H1 (cell line): ENCODE data around the gene AP3D1. TPM values are rescaled to one million over a fixed set of nuclear protein-coding genes. Genes with fewer than 3 reads are reported as not detected.

ENCODE experiments used
- CTCF ChIA-PET: fragments of 300-600 bp; sonication (Branson Sonifier 250); formaldehyde crosslinking; loops from one replicate; lab custom pipeline; 2021; ENCODE audit not compliant: partially characterized antibody; lab: Charles Lee
- POLR2A ChIA-PET: fragments of 300-600 bp; sonication (Branson Sonifier 250); formaldehyde crosslinking; loops from one replicate; lab custom pipeline; 2021; ENCODE audit warnings: inconsistent platforms; ENCODE audit not compliant: partially characterized antibody; lab: Charles Lee
- DNase-seq, 2 experiments: peaks; one replicate each; pipeline versions ENCODE4 v3.0.0 to v3.0.0-alpha.2; 2010 to 2022; ENCODE audit warnings: low spot score in 2 of 2, low read depth in 1 of 2, mixed read lengths in 1 of 2
- FAIRE-seq: peaks from 2 replicates; lab custom pipeline; 2011; peaks lifted over from hg19 to GRCh38; lab: Jason Lieb, UNC
- H2AFZ ChIP-seq: 2 replicates; pipeline ENCODE4 v1.8.1; 2012; ENCODE audit warnings: low read length, inconsistent platforms
- H2AK5ac ChIP-seq: 2 replicates; pipeline ENCODE4 v1.6.1; 2013; ENCODE audit warnings: low read depth, low read length
- H2BK120ac ChIP-seq: replicated peaks from 2 replicates; pipeline ENCODE3; 2013; ENCODE audit warnings: low read depth, low read length, inconsistent platforms
- H2BK12ac ChIP-seq: 2 replicates; pipeline ENCODE4 v1.6.1; 2013; ENCODE audit warnings: low read depth, low read length
- H2BK15ac ChIP-seq: 2 replicates; pipeline ENCODE4 v1.6.1; 2013; ENCODE audit warnings: low read length
- H2BK20ac ChIP-seq: 2 replicates; pipeline ENCODE4 v1.6.1; 2013; ENCODE audit warnings: low read length
- H2BK5ac ChIP-seq: 2 replicates; pipeline ENCODE4 v1.6.1; 2013; ENCODE audit warnings: low read depth, low read length
- H3K14ac ChIP-seq: 2 replicates; pipeline ENCODE4 v1.6.1; 2013; ENCODE audit warnings: inconsistent platforms; ENCODE audit not compliant: insufficient read length
- H3K18ac ChIP-seq: 2 replicates; pipeline ENCODE4 v1.6.1; 2013; ENCODE audit warnings: low read length; ENCODE audit errors: extremely low read depth
- H3K23ac ChIP-seq: 2 replicates; pipeline ENCODE4 v1.6.1; 2013; ENCODE audit warnings: inconsistent platforms; ENCODE audit not compliant: insufficient read length
- H3K23me2 ChIP-seq: 2 replicates; pipeline ENCODE4 v1.6.1; 2013; ENCODE audit warnings: low read depth, low read length
- H3K27ac ChIP-seq: 2 replicates; pipeline ENCODE4 v1.6.1; 2011; ENCODE audit warnings: low read depth, low read length, inconsistent platforms
- H3K27me3 ChIP-seq, 4 experiments: replicated peaks in 1 of 4; 1 replicate in 1 of 4; 2 replicates in 3 of 4; pipeline versions ENCODE4 v1.6.1 to v1.8.1; 2011 to 2013; ENCODE audit warnings: low read length in 3 of 4, mild to moderate bottlenecking in 3 of 4, inconsistent platforms in 2 of 4, mixed read lengths in 2 of 4, moderate library complexity in 1 of 4; ENCODE audit not compliant: control insufficient read depth in 3 of 4, insufficient read depth in 3 of 4; ENCODE audit errors: extremely low read depth in 1 of 4
- H3K36me3 ChIP-seq, 4 experiments: 2 replicates each; pipeline versions ENCODE4 v1.6.1 to v1.8.1; 2011 to 2013; ENCODE audit warnings: mild to moderate bottlenecking in 4 of 4, low read length in 3 of 4, moderate library complexity in 2 of 4, control low read depth in 1 of 4, inconsistent platforms in 1 of 4; ENCODE audit not compliant: insufficient read depth in 4 of 4, control insufficient read depth in 2 of 4
- H3K4ac ChIP-seq: replicated peaks from 2 replicates; pipeline ENCODE3; 2013; ENCODE audit warnings: low read length, low read depth, mixed read lengths, inconsistent platforms; ENCODE audit not compliant: insufficient read length
- H3K4me1 ChIP-seq, 4 experiments: replicated peaks in 1 of 4; 1 replicate in 1 of 4; 2 replicates in 3 of 4; pipeline versions ENCODE4 v1.6.1 to v1.8.1; 2011 to 2013; ENCODE audit warnings: low read length in 3 of 4, inconsistent platforms in 2 of 4, mixed read lengths in 1 of 4; ENCODE audit not compliant: insufficient read depth in 4 of 4, control insufficient read depth in 3 of 4
- H3K4me2 ChIP-seq, 2 experiments: 2 replicates each; pipeline versions ENCODE4 v1.6.1 to v1.8.1; 2011 to 2013; ENCODE audit warnings: low read depth in 2 of 2, low read length in 2 of 2, control low read depth in 1 of 2, inconsistent platforms in 1 of 2, mild to moderate bottlenecking in 1 of 2; ENCODE audit not compliant: insufficient read depth in 1 of 2
- H3K4me3 ChIP-seq, 4 experiments: fragments of 200-600, 300-600 bp in 1 of 4; sonication (generic), shearing (Covaris generic), sonication (Bioruptor Twin) in 1 of 4; 2 replicates each; pipeline versions ENCODE4 v1.5.1 to v1.8.1; 2011 to 2016; ENCODE audit warnings: low read length in 4 of 4, low read depth in 3 of 4, control low read depth in 2 of 4, inconsistent platforms in 2 of 4, mild to moderate bottlenecking in 2 of 4, mixed read lengths in 1 of 4, moderate library complexity in 1 of 4; ENCODE audit not compliant: insufficient read depth in 2 of 4; ENCODE audit errors: extremely low read depth in 1 of 4
- H3K56ac ChIP-seq: replicated peaks from 2 replicates; pipeline ENCODE3; 2013; ENCODE audit warnings: low read depth, mild to moderate bottlenecking, mixed read lengths, low read length, inconsistent platforms; ENCODE audit not compliant: insufficient read length
- H3K79me1 ChIP-seq: 2 replicates; pipeline ENCODE4 v1.6.1; 2013; ENCODE audit warnings: low read depth, low read length, control low read depth
- H3K79me2 ChIP-seq, 2 experiments: 2 replicates each; pipeline versions ENCODE4 v1.6.1 to v1.8.1; 2012 to 2013; ENCODE audit warnings: low read length in 2 of 2, mild to moderate bottlenecking in 2 of 2, inconsistent platforms in 1 of 2; ENCODE audit not compliant: insufficient read depth in 2 of 2, control insufficient read depth in 1 of 2
- H3K9ac ChIP-seq, 4 experiments: replicated peaks in 1 of 4; 1 replicate in 1 of 4; 2 replicates in 3 of 4; pipeline versions ENCODE4 v1.6.1 to v1.8.1; 2011 to 2013; ENCODE audit warnings: low read depth in 3 of 4, low read length in 3 of 4, control low read depth in 2 of 4, mild to moderate bottlenecking in 2 of 4, moderate library complexity in 2 of 4, inconsistent platforms in 1 of 4; ENCODE audit errors: extremely low read depth in 1 of 4
- H3K9me3 ChIP-seq, 2 experiments: 2 replicates each; pipeline versions ENCODE4 v1.6.1 to v1.8.1; 2012 to 2013; ENCODE audit warnings: mild to moderate bottlenecking in 2 of 2, moderate library complexity in 2 of 2, control low read depth in 1 of 2, inconsistent platforms in 1 of 2, low read depth in 1 of 2, low read length in 1 of 2, mixed read lengths in 1 of 2; ENCODE audit not compliant: insufficient read depth in 2 of 2
- H4K20me1 ChIP-seq, 2 experiments: replicated peaks in 1 of 2; 2 replicates each; pipeline versions ENCODE3 to v1.8.1; 2011 to 2013; ENCODE audit warnings: inconsistent platforms in 2 of 2, low read length in 2 of 2, mild to moderate bottlenecking in 1 of 2; ENCODE audit not compliant: insufficient read depth in 2 of 2, control insufficient read depth in 1 of 2
- H4K5ac ChIP-seq: 2 replicates; pipeline ENCODE4 v1.6.1; 2013; ENCODE audit warnings: low read length, low read depth, mixed read lengths, inconsistent platforms; ENCODE audit not compliant: insufficient read length
- H4K8ac ChIP-seq: 2 replicates; pipeline ENCODE4 v1.8.0; 2013; ENCODE audit warnings: mild to moderate bottlenecking, moderate library complexity, low read length, inconsistent platforms; ENCODE audit not compliant: insufficient read depth; ENCODE audit errors: extremely low read depth
- H4K91ac ChIP-seq: replicated peaks from 2 replicates; pipeline ENCODE3; 2013; ENCODE audit warnings: low read length, mixed read lengths, inconsistent platforms; ENCODE audit not compliant: insufficient read length
- ATF3 ChIP-seq: IDR thresholded peaks from 2 replicates; pipeline ENCODE4 v1.6.1; 2011; ENCODE audit warnings: low read depth, mild to moderate bottlenecking, low read length; ENCODE audit not compliant: insufficient read depth
- BRCA1 ChIP-seq: IDR thresholded peaks from 2 replicates; pipeline ENCODE4 v1.6.1; 2012; ENCODE audit warnings: low read depth, low read length, improper control_type of control experiment
- EZH2 ChIP-seq: fragments of 200-600 bp; sonication (generic); IDR thresholded peaks from 2 replicates; pipeline ENCODE4 v1.7.1; 2012; ENCODE audit warnings: low read depth, mild to moderate bottlenecking, moderate library complexity, low read length, inconsistent platforms; ENCODE audit not compliant: severe bottlenecking
- HDAC6 ChIP-seq: IDR thresholded peaks from one replicate; pipeline ENCODE4 v1.7.1; 2012; ENCODE audit warnings: low read depth, mild to moderate bottlenecking, inconsistent platforms, low read length, moderate library complexity
- KDM4A ChIP-seq: IDR thresholded peaks from one replicate; pipeline ENCODE4 v1.7.1; 2012; ENCODE audit warnings: low read depth, mild to moderate bottlenecking, moderate library complexity, low read length, inconsistent platforms; ENCODE audit not compliant: severe bottlenecking
- MAX ChIP-seq: IDR thresholded peaks from 2 replicates; pipeline ENCODE4 v1.6.1; 2012; ENCODE audit warnings: inconsistent platforms
- POLR2AphosphoS5 ChIP-seq: IDR thresholded peaks from 2 replicates; pipeline ENCODE4 v1.6.1; 2011; ENCODE audit warnings: low read depth, low read length
- RBBP5 ChIP-seq: IDR thresholded peaks from 2 replicates; pipeline ENCODE4 v1.7.1; 2012; ENCODE audit warnings: low read depth, mild to moderate bottlenecking, inconsistent platforms, low read length, moderate library complexity, borderline replicate concordance
- RNF2 ChIP-seq: fragments of 200-900, 300-1000 bp; sonication (generic); IDR thresholded peaks from 2 replicates; pipeline ENCODE4 v1.7.1; 2016; ENCODE audit warnings: borderline replicate concordance, low read depth, mild to moderate bottlenecking, antibody characterized with exemption, low read length; ENCODE audit not compliant: poor library complexity, severe bottlenecking; ENCODE audit errors: missing control alignments
- SIRT6 ChIP-seq: IDR thresholded peaks from one replicate; pipeline ENCODE4 v1.7.1; 2012; ENCODE audit warnings: low read length, inconsistent platforms
- TEAD4 ChIP-seq: IDR thresholded peaks from 2 replicates; pipeline ENCODE4 v1.6.1; 2012; ENCODE audit warnings: low read depth, low read length, inconsistent platforms, mixed read lengths
- ZNF274 ChIP-seq: IDR thresholded peaks from 2 replicates; pipeline ENCODE4 v1.7.0; 2012; ENCODE audit warnings: low read length, borderline replicate concordance; ENCODE audit errors: extremely low read depth
- whole genome bisulfite sequencing, 2 experiments: shearing (Covaris generic) in 1 of 2; methylation state at CpG; one replicate each; pipeline versions ENCODE4 v1.1.6 to v1.1.7; 2013 to 2015; ENCODE audit warnings: low lambda C conversion rate in 2 of 2, mixed read lengths in 2 of 2, inconsistent platforms in 1 of 2, low coverage in 1 of 2, missing lambda C conversion rate in 1 of 2; ENCODE audit not compliant: insufficient replicate concordance in 2 of 2, insufficient coverage in 1 of 2, insufficient read length in 1 of 2; ENCODE audit errors: extremely low coverage in 1 of 2, missing lambda C conversion rate in 1 of 2; 5-methylcytosine and 5-hydroxymethylcytosine counted together
- polyA plus RNA-seq, 7 experiments: library from polyadenylated mRNA; depleted of rRNA in 3 of 7; stranded (reverse) in 5 of 7; unstranded in 2 of 7; fragments of >200 nt in 5 of 7; fragments of 200-250 nt in 2 of 7; gene quantifications; 1 replicate in 5 of 7; 2 replicates in 1 of 7; 4 replicates in 1 of 7; pipeline versions ENCODE4 v1.2.1 to v1.2.3, GENCODE V29; 2011 to 2013; ENCODE audit warnings: missing spikeins in 2 of 7, mixed read lengths in 2 of 7
- total RNA-seq: library from RNA; stranded (reverse); fragmentation: NEBNext Ultra II Directional; extraction: Animal tissue kit (Norgen Biotek cat#: 25700); gene quantifications from 2 replicates; pipeline ENCODE4 v1.2.1, GENCODE V29; 2021

Gene AP3D1
- total and polyA plus RNA-seq, 2 of the 8 experiments (the other 6 are each of a cell fraction or from before 2014, with no cell fraction given) = 161 to 174 TPM

GRCh38 chr19:2076526-2076944 is 74.8 kb downstream of the AP3D1 start:
- Histone ChIP-seq H2BK120ac (no peak overlapping the region), H4K91ac (no peak overlapping the region), H3K4ac (no peak overlapping the region), H2BK12ac (no peak overlapping the region), H4K20me1 (no peaks in the 10 kb centered on the region), H3K27ac (no peak overlapping the region), H2BK15ac (no peak overlapping the region), H3K79me1 (no peaks in the 10 kb centered on the region), H2AFZ (no peak overlapping the region), H2AK5ac (no peak overlapping the region), H2BK20ac (no peak overlapping the region), H3K36me3 (peaks cover 0 to 3% (median 0%) of the 10 kb centered on the region in 4 experiments; a peak in 3 of 8 replicates), H3K4me1 (no peaks in the 10 kb centered on the region), H3K27me3 (no peaks in the 10 kb centered on the region), H3K4me2 (no peak overlapping the region), H4K5ac (no peak overlapping the region), H3K9ac (no peak overlapping the region), H4K8ac (no peak overlapping the region), H3K14ac (no peak overlapping the region), H3K4me3 (no peak overlapping the region), H3K56ac (no peak overlapping the region), H2BK5ac (no peak overlapping the region), H3K23ac (no peak overlapping the region), H3K9me3 (no peaks in the 10 kb centered on the region), H3K18ac (no peak overlapping the region), H3K23me2 (no peaks in the 10 kb centered on the region), H3K79me2 (no peaks in the 10 kb centered on the region)
- ChIA-PET CTCF (interaction anchor here (0.6 to 1.4 kb wide), 5 partner anchors 9 to 178 kb away, joined by 3 to 4 read pairs (median 3); partner anchors contain the start of gene MOB3A), POLR2A (interaction anchor here (0.9 to 1.6 kb wide), 2 partner anchors 25 to 44 kb away, joined by 3 to 4 read pairs; no protein-coding TSS in a partner anchor)
- 96% methylated on average over 32 of the region's 32 CpGs; no CpG with 5 or more reads in 1 of the 2 experiments for WGBS, 2 experiments
- FAIRE-seq (no peak), DNase-seq (no peak)
- TF ChIP-seq TEAD4 (no peak), ZNF274 (no peak), ATF3 (no peak), RNF2 (no peak), MAX (no peak), KDM4A (no peak), SIRT6 (no peak), BRCA1 (no peak), EZH2 (no peak), HDAC6 (no peak), RBBP5 (no peak), POLR2AphosphoS5 (no peak)
